CD14-positive monocyte (primary cell): Measurements from ENCODE around the gene ODF2. TPM values are rescaled to one million over a fixed set of nuclear protein-coding genes. Genes with fewer than 3 reads are reported as not detected.
A peak's percentile ranks its signal among the peaks of the same experiment; 100 is the strongest.
"Not testable (repeated sequence)": the region's sequence is repeated elsewhere in the genome, so short reads cannot be mapped to it uniquely, and the experiment has no call there.

Experiments used
- DNase-seq, 3 donors: peaks; one replicate each; pipeline ENCODE4 v3.0.0-alpha.2; 2011 to 2022
- H2AFZ ChIP-seq: 2 replicates; pipeline ENCODE4 v1.6.0; 2012; ENCODE audit warnings: mild to moderate bottlenecking, low read depth, low read length, inconsistent platforms; ENCODE audit not compliant: insufficient read depth, poor library complexity, severe bottlenecking
- H3K27ac ChIP-seq, 2 donors: 1 replicate in 1 of 2; 2 replicates in 1 of 2; pipeline ENCODE4 v1.5.1; 2012 to 2013; ENCODE audit warnings: low read length in 2 of 2, control low read depth in 1 of 2, inconsistent platforms in 1 of 2, low read depth in 1 of 2, mild to moderate bottlenecking in 1 of 2
- H3K27me3 ChIP-seq, 2 donors: one replicate each; pipeline versions ENCODE4 v1.6.0 to v1.6.1; 2011 to 2013; ENCODE audit warnings: low read length in 2 of 2; ENCODE audit not compliant: control insufficient read depth in 2 of 2, insufficient read depth in 2 of 2
- H3K36me3 ChIP-seq, 2 donors: replicated peaks in 1 of 2; 1 replicate in 1 of 2; 2 replicates in 1 of 2; pipeline versions ENCODE4 v1.5.1 to v1.6.1; 2012 to 2013; ENCODE audit warnings: low read length in 2 of 2, control low read depth in 1 of 2, inconsistent platforms in 1 of 2, mild to moderate bottlenecking in 1 of 2; ENCODE audit not compliant: insufficient read depth in 2 of 2, control insufficient read depth in 1 of 2
- H3K4me1 ChIP-seq, 2 donors: 1 replicate in 1 of 2; 2 replicates in 1 of 2; pipeline versions ENCODE4 v1.5.1 to v1.6.1; 2012 to 2013; ENCODE audit warnings: low read length in 2 of 2, control low read depth in 1 of 2, inconsistent platforms in 1 of 2, mild to moderate bottlenecking in 1 of 2, moderate library complexity in 1 of 2; ENCODE audit not compliant: insufficient read depth in 2 of 2, control insufficient read depth in 1 of 2
- H3K4me2 ChIP-seq: replicated peaks from 2 replicates; pipeline ENCODE3; 2012; ENCODE audit warnings: low read length, moderate library complexity, mild to moderate bottlenecking; ENCODE audit not compliant: poor library complexity, severe bottlenecking; ENCODE audit errors: extremely low read depth
- H3K4me3 ChIP-seq, 3 experiments: fragments of 200-600 bp in 1 of 3; sonication (generic) in 1 of 3; replicated peaks in 1 of 3; 1 replicate in 2 of 3; 2 replicates in 1 of 3; pipeline ENCODE4 v1.5.1; 2011 to 2013; ENCODE audit warnings: low read length in 3 of 3, mild to moderate bottlenecking in 3 of 3, control low read depth in 2 of 3, low read depth in 2 of 3, inconsistent platforms in 1 of 3, moderate library complexity in 1 of 3
- H3K79me2 ChIP-seq: 2 replicates; pipeline ENCODE4 v1.6.0; 2012; ENCODE audit warnings: mild to moderate bottlenecking, control low read depth, inconsistent platforms, low read length, moderate library complexity; ENCODE audit not compliant: insufficient read depth
- H3K9ac ChIP-seq: 2 replicates; pipeline ENCODE4 v1.6.0; 2017; ENCODE audit warnings: low read length, mild to moderate bottlenecking; ENCODE audit not compliant: insufficient read depth, poor library complexity, severe bottlenecking
- H3K9me3 ChIP-seq, 2 donors: replicated peaks in 1 of 2; 1 replicate in 1 of 2; 2 replicates in 1 of 2; pipeline versions ENCODE4 v1.5.1 to v1.6.1; 2012 to 2013; ENCODE audit warnings: low read length in 2 of 2, control low read depth in 1 of 2; ENCODE audit not compliant: control insufficient read depth in 1 of 2, insufficient read depth in 1 of 2
- H4K20me1 ChIP-seq: 2 replicates; pipeline ENCODE4 v1.6.0; 2012; ENCODE audit warnings: mild to moderate bottlenecking, low read length, control low read depth, moderate library complexity; ENCODE audit not compliant: insufficient read depth
- H3K27ac Mint-ChIP-seq, 7 donors: one replicate each; pipeline ENCODE4 v1.8.0; 2020; ENCODE audit warnings: mild to moderate bottlenecking in 7 of 7, mixed read lengths in 7 of 7, moderate library complexity in 6 of 7, inconsistent platforms in 2 of 7
- H3K27me3 Mint-ChIP-seq, 3 donors: one replicate each; pipeline ENCODE4 v1.8.0; 2021 to 2022; ENCODE audit warnings: low read depth in 3 of 3, mild to moderate bottlenecking in 3 of 3, mixed read lengths in 3 of 3, moderate library complexity in 3 of 3, inconsistent platforms in 1 of 3
- H3K36me3 Mint-ChIP-seq, 2 donors: one replicate each; pipeline ENCODE4 v1.8.0; 2020; ENCODE audit warnings: mixed read lengths in 2 of 2, inconsistent platforms in 1 of 2, mild to moderate bottlenecking in 1 of 2
- H3K4me1 Mint-ChIP-seq: one replicate; pipeline ENCODE4 v1.8.0; 2020; ENCODE audit warnings: mild to moderate bottlenecking, mixed read lengths
- H3K4me3 Mint-ChIP-seq, 2 donors: one replicate each; pipeline ENCODE4 v1.8.0; 2020; ENCODE audit warnings: mild to moderate bottlenecking in 2 of 2, mixed read lengths in 2 of 2, moderate library complexity in 1 of 2
- H3K9me3 Mint-ChIP-seq, 7 donors: one replicate each; pipeline ENCODE4 v1.8.0; 2020 to 2022; ENCODE audit warnings: mixed read lengths in 7 of 7, mild to moderate bottlenecking in 6 of 7, moderate library complexity in 6 of 7, inconsistent platforms in 2 of 7
- CTCF ChIP-seq: fragments of 200-600 bp; IDR thresholded peaks from one replicate; pipeline ENCODE4 v1.8.0; 2022; ENCODE audit warnings: antibody characterized with exemption, mild to moderate bottlenecking
- WGBS: methylation state at CpG from one replicate; pipeline ENCODE4 v1.1.5; 2013; ENCODE audit warnings: missing lambda C conversion rate; ENCODE audit not compliant: insufficient coverage; 5-methylcytosine and 5-hydroxymethylcytosine counted together
- intact Hi-C, 2 donors: fragments of 100-400 bp; cut with micrococcal nuclease; formaldehyde crosslinking; loops; one replicate each; pipeline versions ENCODE4 v1.15.0 to v1.15.1; 2023
- polyA plus RNA-seq, 3 donors: library from polyadenylated mRNA; depleted of rRNA in 1 of 3; unstranded in 2 of 3; stranded (reverse) in 1 of 3; fragments of 300-500 nt in 2 of 3; fragments of >200 nt in 1 of 3; fragmentation: Illumina TruSeq in 2 of 3; gene quantifications; 1 replicate in 2 of 3; 2 replicates in 1 of 3; pipeline ENCODE4 v1.2.3, GENCODE V29; 2012 to 2021

ODF2 gene
- polyA plus RNA-seq, 3 donors, result 7.9 to 24.1 (median 11.4) TPM

GRCh38 chr9:128412120-128412790 is 43.6 kb upstream of the ODF2 start:
- Histone ChIP-seq H3K4me1 (no peaks in the 10 kb centered on the region), H3K36me3 (no peaks in the 10 kb centered on the region), H3K27me3 (peaks cover 5 to 34% of the 10 kb centered on the region in 2 donors), H3K4me2 (no peak overlapping the region), H3K79me2 (no peaks in the 10 kb centered on the region), H4K20me1 (no peaks in the 10 kb centered on the region), H3K27ac (no peak overlapping the region), H3K4me3 (no peak overlapping the region), H3K9me3 (no peaks in the 10 kb centered on the region), H3K9ac (no peak overlapping the region), H2AFZ (no peak overlapping the region)
- peak in 2 of 3 donors; percentile 21 to 30 for DNase-seq
- H3K36me3 Mint-ChIP-seq, result no peaks in the 10 kb centered on the region
- peak; percentile 70 for TF ChIP-seq CTCF
- H3K27ac Mint-ChIP-seq, result no peak overlapping the region
- H3K4me1 Mint-ChIP-seq, result peaks cover 8% of the 10 kb centered on the region
- intact Hi-C loops, result loop anchor here in 1 of 2 donors (2.0 to 10.0 kb wide), 2 partner anchors 49 to 117 kb away; no protein-coding TSS in a partner anchor
- H3K9me3 Mint-ChIP-seq, result peaks cover 0 to 2% (median 0%) of the 10 kb centered on the region in 7 donors
- peaks cover 38 to 67% (median 42%) of the 10 kb centered on the region in 3 donors for H3K27me3 Mint-ChIP-seq
- 11% methylated on average over 11 of the region's 13 CpGs for WGBS
- H3K4me3 Mint-ChIP-seq, result no peak overlapping the region

GRCh38 chr9:128413728-128414127 is 42.1 kb upstream of the ODF2 start:
- H3K27ac ChIP-seq, H3K27ac Mint-ChIP-seq, H3K9me3 ChIP-seq, H2AFZ ChIP-seq, H3K79me2 ChIP-seq, H3K4me3 ChIP-seq, H3K36me3 Mint-ChIP-seq, H3K36me3 ChIP-seq, H3K4me1 ChIP-seq, DNase-seq, H3K9me3 Mint-ChIP-seq, H3K4me1 Mint-ChIP-seq, H3K9ac ChIP-seq, H4K20me1 ChIP-seq, H3K4me2 ChIP-seq: not testable (repeated sequence)
- Mint-ChIP-seq H3K27me3 (peaks cover 39 to 66% (median 45%) of the 10 kb centered on the region in 3 donors), H3K4me3 (peak overlapping the region in 1 of 2 donors; percentile 0)
- intact Hi-C loops, result loop anchor here in 1 of 2 donors (2.0 to 10.0 kb wide), 2 partner anchors 51 to 119 kb away; no protein-coding TSS in a partner anchor
- peaks cover 1 to 31% of the 10 kb centered on the region in 2 donors for H3K27me3 ChIP-seq
- WGBS, result 93% methylated on average over 12 of the region's 13 CpGs
